Measurements from ENCODE around the gene TAS2R41.

The TAS2R41 gene

DNA sequence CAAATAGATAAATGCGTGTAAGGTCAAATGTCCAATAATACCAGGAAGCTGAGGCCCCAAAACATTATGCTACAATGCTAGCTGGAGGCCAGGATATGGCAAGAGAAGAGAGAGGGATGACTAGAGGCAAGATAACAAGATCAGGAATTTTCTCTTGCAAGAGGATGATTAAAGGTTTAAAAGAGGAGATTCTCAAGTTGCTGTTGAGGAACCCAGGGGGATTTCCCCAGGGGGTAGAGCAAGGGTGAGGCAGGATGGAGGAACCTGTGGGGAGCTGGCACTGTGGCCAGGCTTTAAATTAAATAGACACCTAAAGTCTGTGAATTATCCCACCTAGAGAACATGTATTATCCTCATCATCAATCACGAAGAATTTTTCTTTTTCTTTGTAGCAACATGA, 37.8 kb upstream of the TAS2R41 start:
- Histone ChIP-seq H3K27ac (no peak overlapping the region), H3K9me3 (replicated peaks in 1 of 11) (no peaks in the 10 kb centered on the region), H3K4me1 (peaks cover 0 to 12% (median 0%) of the 10 kb centered on the region in 10 experiments; a peak in 3 of 20 replicates), H3K27me3 (no peaks in the 10 kb centered on the region), H3K36me3 (no peaks in the 10 kb centered on the region), H4K20me1 (no peaks in the 10 kb centered on the region), H3K4me2 (no peak overlapping the region), H3K9ac (no peak overlapping the region), H3K4me3 (no peak overlapping the region)
- TF ChIP-seq Cebpa-rat (IDR thresholded peaks at IDR 0.05) = no peak

- H3K4me3 ChIP-seq = no peak within 1 kb of the TSS
- H3K27me3 ChIP-seq = no peaks in the 10 kb centered on the region
- H3K4me1 ChIP-seq = no peaks in the 10 kb centered on the region
- H4K20me1 ChIP-seq = no peaks in the 10 kb centered on the region
- no peak within 1 kb of the TSS for H3K4me2 ChIP-seq
- no peak within 1 kb of the TSS for H3K27ac ChIP-seq
- TF ChIP-seq Cebpa-rat (IDR thresholded peaks at IDR 0.05) = no peak
- H3K9ac ChIP-seq = no peak within 1 kb of the TSS
- H3K36me3 ChIP-seq = no peaks in the 10 kb centered on the region
- H3K9me3 ChIP-seq (replicated peaks in 1 of 11) = no peaks in the 10 kb centered on the region
Measured at GRCh38 chr7:143443153-143443552, 34.5 kb upstream of the TAS2R41 start, which contains the start of gene TAS2R60. TSS of gene TAS2R60 (plus strand) at chr7:143443453. CDS start at chr7:143443453, 0 bp downstream.

- Histone ChIP-seq H3K4me2 (no peak overlapping the region), H3K9ac (no peak overlapping the region), H3K9me3 (replicated peaks in 1 of 11) (no peaks in the 10 kb centered on the region), H3K36me3 (no peaks in the 10 kb centered on the region), H3K4me3 (no peak overlapping the region), H3K27me3 (no peaks in the 10 kb centered on the region), H4K20me1 (no peaks in the 10 kb centered on the region), H3K27ac (no peak overlapping the region), H3K4me1 (no peaks in the 10 kb centered on the region)
- TF ChIP-seq Cebpa-rat (IDR thresholded peaks at IDR 0.05) = no peak
Measured at GRCh38 chr7:143444063-143444782, 33.5 kb upstream of the TAS2R41 start.

DNA sequence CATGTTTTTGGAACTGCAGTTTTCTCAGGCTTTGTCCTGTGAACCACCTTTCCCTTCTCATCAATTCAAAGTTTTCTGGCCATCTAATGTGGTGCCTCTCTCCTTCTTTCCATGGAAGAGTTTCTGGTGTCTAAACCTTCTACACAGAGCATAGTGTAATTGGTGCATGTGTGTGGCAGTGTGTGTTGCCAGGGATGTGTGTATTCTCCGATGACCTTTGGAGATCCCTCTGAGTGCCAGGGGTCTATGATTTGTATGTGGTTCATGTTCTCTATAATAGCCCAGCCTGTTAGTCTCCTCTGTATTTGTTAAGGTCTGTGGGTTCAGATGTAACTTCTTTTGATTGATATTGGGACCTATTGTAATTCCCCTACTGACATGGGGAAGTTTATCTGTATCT, 32.9 kb upstream of the TAS2R41 start:
- Histone ChIP-seq H3K36me3 (no peaks in the 10 kb centered on the region), H3K9ac (no peak overlapping the region), H3K27ac (no peak overlapping the region), H3K27me3 (no peaks in the 10 kb centered on the region), H3K4me2 (no peak overlapping the region), H4K20me1 (no peaks in the 10 kb centered on the region), H3K9me3 (replicated peaks in 1 of 11) (no peaks in the 10 kb centered on the region), H3K4me1 (no peaks in the 10 kb centered on the region), H3K4me3 (no peak overlapping the region)
- TF ChIP-seq Cebpa-rat (IDR thresholded peaks at IDR 0.05) = no peak

GRCh38 chr7:143447466-143447865, 30.2 kb upstream of the TAS2R41 start:
- no peaks in the 10 kb centered on the region for H3K9me3 ChIP-seq (replicated peaks in 1 of 11)
- H3K27me3 ChIP-seq = no peaks in the 10 kb centered on the region
- H3K4me2 ChIP-seq = no peak overlapping the region
- H3K4me1 ChIP-seq = no peaks in the 10 kb centered on the region
- no peaks in the 10 kb centered on the region for H4K20me1 ChIP-seq
- H3K4me3 ChIP-seq = no peak overlapping the region
- TF ChIP-seq Cebpa-rat (IDR thresholded peaks at IDR 0.05) = no peak
- no peak overlapping the region for H3K27ac ChIP-seq
- H3K9ac ChIP-seq = no peak overlapping the region
- H3K36me3 ChIP-seq = no peaks in the 10 kb centered on the region

DNA sequence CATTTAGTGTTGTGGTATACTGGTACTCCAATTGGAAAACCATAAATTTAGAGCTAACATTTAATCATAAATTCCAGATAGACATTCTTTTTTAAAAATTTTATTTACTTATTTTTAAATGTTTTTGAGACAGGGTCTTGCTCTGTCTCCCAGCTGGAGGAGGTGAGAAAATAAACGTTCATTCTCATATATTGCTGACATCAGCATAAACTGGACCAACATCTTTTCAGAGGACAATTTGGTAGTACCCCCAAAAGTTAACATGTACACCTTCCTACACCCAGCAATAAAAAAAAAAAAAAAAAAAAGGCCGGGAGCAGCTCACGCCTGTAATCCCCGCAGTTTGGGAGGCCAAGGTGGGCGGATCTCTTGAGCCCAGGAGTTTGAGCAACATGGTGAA, 29.2 kb upstream of the TAS2R41 start:
- H3K27me3 ChIP-seq = no peaks in the 10 kb centered on the region
- H3K9me3 ChIP-seq (replicated peaks in 1 of 11) = no peaks in the 10 kb centered on the region
- H3K4me2 ChIP-seq = no peak overlapping the region
- H3K4me1 ChIP-seq = no peaks in the 10 kb centered on the region
- no peak overlapping the region for H3K27ac ChIP-seq
- no peak overlapping the region for H3K4me3 ChIP-seq
- no peaks in the 10 kb centered on the region for H3K36me3 ChIP-seq
- TF ChIP-seq Cebpa-rat (IDR thresholded peaks at IDR 0.05) = no peak
- no peaks in the 10 kb centered on the region for H4K20me1 ChIP-seq
- H3K9ac ChIP-seq = no peak overlapping the region

DNA sequence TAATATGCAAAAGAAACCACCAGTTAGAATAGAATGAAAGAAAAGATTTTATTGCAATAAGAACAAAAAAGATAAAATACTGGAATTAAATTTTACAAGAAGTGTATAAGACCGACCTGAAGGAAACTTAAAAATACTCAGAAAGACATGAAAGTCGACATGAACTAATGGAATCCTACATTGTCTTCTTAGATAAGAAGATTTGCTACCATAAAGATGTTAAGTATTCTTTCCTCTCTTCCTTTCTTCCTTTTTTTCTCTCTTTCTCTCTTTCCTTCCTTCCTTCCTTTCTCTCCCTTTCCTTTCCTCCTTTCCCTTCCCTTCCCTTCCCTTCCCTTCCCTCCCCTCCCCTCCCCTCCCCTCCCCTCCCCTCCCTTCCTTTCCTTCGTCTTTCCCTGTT, 27.9 kb upstream of the TAS2R41 start:
- no peaks in the 10 kb centered on the region for H3K36me3 ChIP-seq
- TF ChIP-seq Cebpa-rat (IDR thresholded peaks at IDR 0.05) = no peak
- no peaks in the 10 kb centered on the region for H3K4me1 ChIP-seq
- H3K4me2 ChIP-seq = no peak overlapping the region
- no peak overlapping the region for H3K27ac ChIP-seq
- no peaks in the 10 kb centered on the region for H3K9me3 ChIP-seq (replicated peaks in 1 of 11)
- no peaks in the 10 kb centered on the region for H3K27me3 ChIP-seq
- no peaks in the 10 kb centered on the region for H4K20me1 ChIP-seq
- no peak overlapping the region for H3K9ac ChIP-seq
- no peak overlapping the region for H3K4me3 ChIP-seq

DNA sequence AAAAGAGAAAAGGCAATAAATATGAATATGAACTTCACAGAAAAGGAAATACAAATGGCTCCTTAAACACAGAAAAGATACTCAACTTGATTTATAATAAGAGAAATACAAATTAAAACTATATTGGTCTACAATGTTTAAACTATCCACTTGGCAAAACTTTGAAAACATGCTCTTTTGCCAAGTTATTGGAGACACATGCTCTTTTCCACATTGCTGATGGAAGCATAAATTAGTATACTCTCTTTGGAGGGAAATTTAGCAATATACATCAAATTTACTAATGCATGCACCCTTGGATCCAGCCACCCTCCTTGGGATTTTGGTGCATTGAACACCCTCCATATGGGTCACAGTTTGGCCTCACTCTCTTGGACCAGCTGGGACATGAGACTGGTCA, 26.6 kb upstream of the TAS2R41 start:
- H3K27ac ChIP-seq = no peak overlapping the region
- no peaks in the 10 kb centered on the region for H3K27me3 ChIP-seq
- TF ChIP-seq Cebpa-rat (IDR thresholded peaks at IDR 0.05) = no peak
- H3K4me1 ChIP-seq = no peaks in the 10 kb centered on the region
- H3K36me3 ChIP-seq = no peaks in the 10 kb centered on the region
- no peak overlapping the region for H3K9ac ChIP-seq
- H4K20me1 ChIP-seq = no peaks in the 10 kb centered on the region
- H3K4me2 ChIP-seq = no peak overlapping the region
- no peak overlapping the region for H3K4me3 ChIP-seq
- no peaks in the 10 kb centered on the region for H3K9me3 ChIP-seq (replicated peaks in 1 of 11)

DNA sequence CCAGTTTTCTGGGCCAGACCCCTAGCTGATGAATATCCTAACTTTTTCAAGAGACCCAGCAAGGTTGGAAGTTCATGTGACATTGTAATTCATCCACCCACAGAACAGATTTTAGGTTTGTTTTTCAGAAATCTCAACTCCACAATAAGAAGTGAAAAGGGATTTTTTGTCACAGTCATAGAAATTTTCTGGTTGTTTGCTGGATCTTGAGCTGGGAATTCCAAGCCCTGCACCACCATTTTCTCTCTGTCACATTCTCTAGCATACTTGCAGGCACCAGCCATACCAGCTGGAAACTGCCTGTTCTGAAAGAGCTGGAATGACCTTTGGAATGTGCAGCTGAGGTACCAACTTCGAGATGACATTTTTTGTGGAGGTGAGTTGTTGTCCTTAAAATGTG, 25.9 kb upstream of the TAS2R41 start:
- Histone ChIP-seq H3K4me2 (no peak overlapping the region), H3K4me1 (no peaks in the 10 kb centered on the region), H3K36me3 (no peaks in the 10 kb centered on the region), H3K4me3 (no peak overlapping the region), H4K20me1 (no peaks in the 10 kb centered on the region), H3K27me3 (no peaks in the 10 kb centered on the region), H3K9ac (no peak overlapping the region), H3K27ac (no peak overlapping the region), H3K9me3 (replicated peaks in 1 of 11) (no peaks in the 10 kb centered on the region)
- no peak for TF ChIP-seq Cebpa-rat (IDR thresholded peaks at IDR 0.05)

DNA sequence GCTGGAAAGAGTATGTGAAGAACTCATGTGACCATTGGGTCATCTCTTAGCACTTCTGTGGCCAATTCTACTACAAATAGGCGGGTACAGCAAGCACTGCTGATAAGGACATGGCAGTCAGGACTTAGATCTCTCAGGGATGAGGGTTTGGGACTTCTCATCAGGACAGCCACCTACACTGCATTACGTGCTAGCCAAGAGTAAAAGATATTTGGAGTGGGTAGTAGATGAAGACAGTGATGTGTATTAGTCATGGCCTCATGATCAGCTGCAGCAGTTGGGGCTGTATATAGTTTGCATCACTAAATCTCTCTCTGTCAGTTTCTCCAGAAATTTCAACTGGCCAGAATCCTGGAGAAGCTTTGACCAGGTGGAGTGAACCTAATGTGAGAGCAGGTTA, 25.2 kb upstream of the TAS2R41 start:
- no peaks in the 10 kb centered on the region for H3K4me1 ChIP-seq
- H3K27ac ChIP-seq = no peak overlapping the region
- no peaks in the 10 kb centered on the region for H4K20me1 ChIP-seq
- H3K4me2 ChIP-seq = no peak overlapping the region
- no peak for TF ChIP-seq Cebpa-rat (IDR thresholded peaks at IDR 0.05)
- no peaks in the 10 kb centered on the region for H3K36me3 ChIP-seq
- H3K4me3 ChIP-seq = no peak overlapping the region
- no peaks in the 10 kb centered on the region for H3K9me3 ChIP-seq (replicated peaks in 1 of 11)
- H3K9ac ChIP-seq = no peak overlapping the region
- H3K27me3 ChIP-seq = no peaks in the 10 kb centered on the region
